HG03571 (cell line): Measurements from ENCODE around the gene TIMM22.
A peak's percentile ranks its signal among the peaks of the same experiment; 100 is the strongest.
"Not testable (repeated sequence)": the region's sequence is repeated elsewhere in the genome, so short reads cannot be mapped to it uniquely, and the experiment has no call there.

Experiments used
- ATAC-seq: cut with Tn5 transposase; IDR thresholded peaks from one replicate; pipeline ENCODE4 v1.9.1; 2021; ENCODE audit not compliant: unreplicated experiment

Gene TIMM22

GRCh38 chr17:996554-997344, at the start of gene TIMM22:
TIMM22 (plus strand) TSS chr17:997129; CDS start chr17:997143, 14 bp downstream.
- peak; percentile 88 for ATAC-seq

GRCh38 chr17:948284-948852, 48.6 kb upstream of the TIMM22 start:
- ATAC-seq = no peak

- ATAC-seq = no peak
These were observed 47.2 kb upstream of the TIMM22 start for GRCh38 chr17:949623-950303.

DNA sequence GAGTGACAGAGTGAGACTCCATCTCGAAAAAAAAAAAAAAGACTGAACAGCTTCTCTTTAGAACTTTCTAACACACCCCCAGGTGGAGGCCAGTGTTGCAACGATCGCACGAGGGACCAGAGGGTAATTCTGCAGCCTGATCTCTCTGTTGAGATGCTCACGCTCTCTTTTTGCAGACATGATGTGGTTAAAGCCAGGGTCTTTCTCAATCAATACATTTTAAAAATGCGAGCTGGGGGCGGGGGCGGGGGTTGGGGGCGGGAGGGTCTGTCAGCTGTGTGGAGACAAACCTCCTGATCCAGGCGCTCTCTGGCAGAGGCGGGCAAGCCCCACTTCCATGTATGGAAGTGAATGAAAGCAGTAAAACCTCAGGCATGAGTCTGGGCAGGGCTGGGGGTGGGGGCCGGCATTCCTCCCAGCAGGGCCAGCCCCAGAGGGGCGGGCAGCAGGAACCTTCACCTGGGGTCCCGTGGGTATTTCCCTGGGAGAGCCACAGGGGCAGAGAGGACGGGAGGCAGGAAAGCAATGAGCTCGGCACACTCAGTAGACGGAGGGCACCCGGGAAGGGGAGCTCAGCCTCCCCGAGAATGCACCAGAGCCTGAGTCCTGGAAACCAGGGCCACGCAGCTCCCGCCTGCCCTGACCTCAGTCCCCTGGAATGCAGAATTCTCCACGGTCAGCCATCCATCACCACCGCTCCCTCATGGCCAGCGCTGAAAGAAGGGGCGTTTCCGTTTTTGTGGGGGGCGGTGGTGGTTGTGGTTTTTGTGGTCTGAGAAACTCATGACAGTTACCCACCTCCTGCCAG, 45.4 kb upstream of the TIMM22 start:
- no peak for ATAC-seq

DNA sequence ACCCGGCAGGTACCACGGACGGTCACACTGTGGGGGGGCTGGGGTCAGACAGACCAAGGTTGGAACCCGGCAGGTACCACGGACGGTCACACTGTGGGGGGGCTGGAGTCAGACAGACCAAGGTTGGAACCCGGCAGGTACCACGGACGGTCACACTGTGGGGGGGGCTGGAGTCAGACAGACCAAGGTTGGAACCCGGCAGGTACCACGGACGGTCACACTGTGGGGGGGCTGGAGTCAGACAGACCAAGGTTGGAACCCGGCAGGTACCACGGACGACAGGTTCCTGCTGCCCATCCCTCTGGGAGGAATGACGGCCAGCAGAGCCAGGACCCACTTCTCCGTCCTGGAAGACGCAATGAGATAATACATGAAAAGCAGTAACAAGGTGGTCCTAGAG, 44.3 kb upstream of the TIMM22 start:
- ATAC-seq = not testable (repeated sequence)

DNA sequence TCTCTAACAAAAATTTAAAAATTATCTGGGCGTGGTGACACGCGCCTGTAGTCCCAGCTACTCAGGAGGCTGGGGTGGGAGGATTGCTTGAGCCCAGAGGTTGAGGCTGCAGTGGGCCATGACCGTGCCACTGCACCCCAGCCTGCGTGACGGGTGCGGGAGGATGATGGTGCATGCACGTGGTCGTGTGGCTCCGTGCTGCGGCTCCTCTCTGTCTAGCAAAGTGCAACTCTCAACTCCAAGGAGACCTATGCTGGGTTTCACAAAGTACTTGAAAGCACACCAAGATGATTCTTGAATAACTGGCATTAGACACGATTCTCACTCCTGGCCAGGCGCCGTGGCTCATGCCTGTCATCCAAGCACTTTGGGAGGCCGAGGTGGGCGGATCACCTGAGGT, 43.2 kb upstream of the TIMM22 start:
- ATAC-seq = no peak

DNA sequence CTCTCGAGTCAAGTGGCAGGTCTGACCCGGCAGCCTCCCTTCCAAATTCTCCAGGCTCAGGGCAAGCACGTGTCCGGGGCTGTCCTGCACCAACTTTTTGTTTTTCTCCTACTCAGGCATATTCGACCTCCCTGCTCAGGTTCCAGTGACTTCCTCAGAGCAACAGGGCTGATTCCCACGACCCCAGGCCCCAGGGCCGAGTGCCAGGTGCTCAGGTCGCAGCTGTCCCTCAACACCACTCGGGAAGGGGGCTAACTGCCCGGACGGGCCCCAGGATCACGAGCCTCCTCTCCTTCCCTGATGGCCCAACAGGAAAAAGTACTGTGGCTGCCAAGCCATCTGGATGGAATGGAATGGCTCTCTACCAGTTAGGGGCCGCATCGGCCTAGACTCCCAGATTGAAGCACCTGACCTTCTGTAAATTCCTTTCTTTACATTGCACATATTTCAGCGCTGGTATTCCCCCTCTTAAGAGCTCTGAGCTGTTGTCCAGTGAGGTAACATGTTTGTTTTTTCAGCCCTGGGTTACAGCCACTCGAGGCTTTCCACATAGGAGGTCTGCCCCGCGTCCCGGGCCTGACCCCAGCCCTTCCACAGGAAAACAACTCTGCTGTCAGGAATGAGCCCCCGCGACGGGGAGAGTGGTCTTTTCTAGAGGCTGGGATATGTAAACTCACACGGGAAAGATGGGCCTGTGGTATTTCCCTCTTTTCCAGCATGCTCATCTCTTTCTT, 42.3 kb upstream of the TIMM22 start:
- ATAC-seq = no peak

DNA sequence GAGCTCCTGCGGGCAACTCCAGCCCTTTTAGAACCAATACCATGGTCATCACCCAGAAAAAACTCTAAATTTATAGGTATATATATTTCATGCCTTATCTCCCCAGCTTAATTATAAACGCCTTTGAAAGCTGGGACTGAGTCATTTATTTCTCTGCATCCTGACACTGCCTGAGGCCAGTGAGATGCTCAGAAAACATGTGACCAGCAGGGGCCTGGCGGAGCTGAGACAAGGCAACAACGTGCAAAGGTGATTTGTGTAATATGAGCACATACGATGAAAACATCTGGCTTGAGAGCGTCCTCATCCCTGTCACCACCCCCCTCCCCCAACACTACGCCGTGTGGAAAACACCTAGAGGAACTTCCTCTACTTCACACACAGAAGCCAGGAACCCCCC, 40.0 kb upstream of the TIMM22 start:
- no peak for ATAC-seq

DNA sequence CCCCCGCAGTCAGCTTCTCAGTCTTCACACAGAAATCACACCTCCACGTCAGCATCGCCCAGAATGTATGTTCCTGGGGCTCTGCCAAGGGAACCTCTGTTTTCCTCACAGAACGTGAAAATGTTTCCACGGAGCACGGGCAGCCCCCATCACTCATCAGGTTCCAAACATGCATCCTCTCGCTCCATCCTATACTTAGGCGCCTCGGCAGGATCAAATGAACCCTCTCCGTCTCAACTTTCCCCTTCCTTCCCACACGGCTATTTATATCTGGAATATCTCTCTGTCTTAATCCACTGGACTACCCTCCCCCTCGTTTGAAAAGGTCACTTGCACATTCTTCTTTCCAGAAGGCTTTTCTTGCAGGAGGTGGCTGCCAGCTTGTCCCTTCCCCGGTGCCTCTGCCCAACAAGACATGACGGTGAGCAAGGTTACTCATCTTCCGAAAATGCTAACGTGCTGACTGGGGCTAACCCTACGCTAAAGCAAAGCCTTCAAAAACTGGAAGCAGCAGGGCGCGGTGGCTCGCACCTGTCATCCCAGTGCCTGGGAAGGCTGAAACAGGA, 39.0 kb upstream of the TIMM22 start:
- ATAC-seq = no peak

DNA sequence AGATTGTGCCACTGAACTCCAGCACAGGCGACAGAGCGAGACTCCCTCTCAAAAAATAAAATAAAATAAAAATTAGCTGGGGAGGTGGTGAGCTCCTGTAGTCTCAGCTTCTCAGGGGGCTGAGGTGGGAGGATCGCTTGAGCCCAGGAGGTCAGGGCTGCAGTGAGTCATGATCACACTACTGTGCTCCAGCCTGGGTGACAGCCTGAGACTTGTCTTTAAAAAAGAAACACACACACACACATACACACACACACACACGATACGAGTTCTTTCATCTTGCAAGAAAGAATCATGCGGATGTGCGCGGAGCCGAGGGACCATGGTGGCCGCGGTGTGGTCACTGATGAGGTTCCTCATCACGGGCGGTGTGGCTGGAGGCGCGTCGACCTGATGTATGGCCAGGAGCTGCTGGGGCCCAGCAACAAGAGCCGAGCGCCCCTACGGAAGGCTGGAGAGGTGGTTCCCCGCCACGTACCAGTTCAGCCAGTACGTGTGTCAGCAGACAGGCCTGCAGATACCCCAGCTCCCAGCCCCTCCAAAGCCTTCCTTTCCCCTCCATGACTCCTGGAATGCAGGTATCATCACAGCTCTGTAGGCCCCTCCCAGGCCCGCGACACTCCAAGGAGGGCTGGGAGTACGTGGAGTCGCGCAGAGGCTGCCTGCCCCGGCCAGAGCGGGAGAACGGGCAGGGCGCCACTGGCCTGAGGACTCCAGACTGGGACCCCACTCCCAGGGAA, 38.0 kb upstream of the TIMM22 start:
- ATAC-seq = no peak

DNA sequence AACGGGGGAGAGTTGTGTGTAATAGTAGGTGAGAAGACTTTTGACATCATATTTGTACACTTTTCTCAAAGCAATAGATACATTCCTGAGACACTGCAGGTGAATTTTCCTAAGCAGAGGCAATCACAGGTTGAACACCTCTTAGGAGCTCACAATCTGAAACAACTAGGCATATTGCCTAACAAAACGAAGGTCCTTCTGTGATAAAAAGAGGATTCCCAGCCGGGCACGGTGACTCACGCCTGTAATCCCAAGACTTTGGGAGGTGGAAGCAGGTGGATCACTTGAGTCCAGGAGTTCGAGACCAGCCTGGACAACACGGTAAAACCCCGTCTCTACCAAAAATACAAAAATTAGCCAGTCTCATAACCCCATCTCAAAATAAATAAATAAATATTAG, 34.8 kb upstream of the TIMM22 start:
- no peak for ATAC-seq

DNA sequence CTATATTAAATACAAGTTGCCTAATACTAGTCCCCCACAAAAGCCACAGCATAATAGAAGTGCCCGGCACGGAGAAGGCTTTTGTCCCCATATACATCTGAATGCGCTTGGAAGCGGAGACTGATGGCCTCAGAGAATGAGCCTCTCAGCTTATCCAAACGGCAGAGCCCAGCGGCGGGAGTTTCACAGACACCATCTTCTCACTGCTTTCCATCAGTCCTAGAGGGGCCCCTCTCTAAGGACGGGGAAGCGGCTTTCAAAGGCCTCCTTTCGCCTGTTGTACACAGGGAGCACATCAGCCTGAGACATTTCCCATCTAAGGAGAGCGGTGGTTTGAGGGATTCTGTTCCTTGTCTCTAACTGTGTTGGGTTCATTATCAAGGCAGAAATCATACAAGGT, 34.3 kb upstream of the TIMM22 start:
- no peak for ATAC-seq

DNA sequence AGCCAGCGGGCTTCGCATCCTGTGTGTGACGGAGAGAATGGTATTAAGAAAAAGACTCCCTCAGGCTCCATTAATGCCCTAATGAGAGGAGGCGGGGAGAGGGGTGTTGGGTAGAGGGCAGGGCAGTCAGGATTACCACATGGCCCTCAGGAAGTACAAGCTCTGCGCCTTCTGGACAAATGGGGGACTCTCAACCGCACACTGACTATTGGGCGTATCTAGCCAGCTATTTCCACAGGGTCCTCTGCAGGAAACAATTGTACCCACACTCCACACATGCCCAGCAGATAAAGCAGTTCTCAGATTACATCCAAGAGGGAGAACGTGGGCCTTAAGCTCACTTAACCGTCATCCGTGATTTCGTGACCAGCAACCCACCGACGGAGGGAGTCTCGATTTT, 32.1 kb upstream of the TIMM22 start:
- no peak for ATAC-seq

DNA sequence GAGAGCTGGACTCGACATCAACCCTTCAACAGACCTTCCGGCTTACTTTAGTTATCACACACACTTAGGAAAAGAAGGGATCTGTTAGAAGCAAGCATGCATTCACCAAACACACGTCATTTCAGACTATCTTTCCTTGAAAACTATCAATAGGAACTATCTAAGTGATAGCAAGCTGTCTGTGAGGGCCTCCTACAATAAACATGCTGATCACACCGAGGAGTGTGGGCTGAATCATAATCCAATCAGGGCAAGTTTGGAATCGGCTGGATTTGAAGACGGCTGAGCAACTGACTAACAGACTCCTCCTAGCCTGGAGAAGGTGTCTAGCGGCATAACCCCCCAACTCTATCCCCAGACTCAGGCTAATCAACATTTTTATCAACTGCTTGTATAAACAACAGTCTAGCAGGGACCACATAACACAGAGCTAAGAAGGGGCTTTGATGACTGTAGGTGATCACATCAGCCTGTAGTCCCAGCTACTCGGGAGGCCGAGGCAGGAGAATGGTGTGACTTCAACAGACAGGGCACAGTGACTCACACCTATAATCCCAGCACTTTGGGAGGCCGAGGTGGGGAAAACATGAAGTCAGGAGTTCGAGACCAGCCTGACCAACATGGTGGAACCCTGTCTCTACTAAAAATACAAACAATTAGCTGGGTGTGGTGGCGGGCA, 31.5 kb upstream of the TIMM22 start:
- no peak for ATAC-seq

DNA sequence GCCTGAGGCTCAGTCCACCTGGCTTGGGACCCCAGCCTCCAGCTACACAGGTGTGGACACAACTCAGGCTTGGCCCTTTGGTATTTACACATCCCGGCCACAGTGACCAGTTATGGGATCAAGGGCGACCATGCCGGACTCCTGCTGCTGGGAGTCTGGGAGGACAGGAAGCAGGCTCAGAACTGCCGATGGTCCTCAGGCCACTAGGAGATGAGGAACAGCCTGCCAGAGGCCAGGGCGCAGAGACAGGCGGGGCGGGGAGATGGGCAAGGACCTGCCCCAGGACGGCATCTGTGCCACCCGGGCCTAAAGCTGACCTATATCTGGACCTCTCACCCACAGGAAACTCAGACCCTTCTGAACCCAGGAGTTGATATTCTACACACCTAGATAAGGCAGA, 29.8 kb upstream of the TIMM22 start:
- ATAC-seq = no peak

- no peak for ATAC-seq
These were observed 27.9 kb upstream of the TIMM22 start for GRCh38 chr17:968812-969730.

DNA sequence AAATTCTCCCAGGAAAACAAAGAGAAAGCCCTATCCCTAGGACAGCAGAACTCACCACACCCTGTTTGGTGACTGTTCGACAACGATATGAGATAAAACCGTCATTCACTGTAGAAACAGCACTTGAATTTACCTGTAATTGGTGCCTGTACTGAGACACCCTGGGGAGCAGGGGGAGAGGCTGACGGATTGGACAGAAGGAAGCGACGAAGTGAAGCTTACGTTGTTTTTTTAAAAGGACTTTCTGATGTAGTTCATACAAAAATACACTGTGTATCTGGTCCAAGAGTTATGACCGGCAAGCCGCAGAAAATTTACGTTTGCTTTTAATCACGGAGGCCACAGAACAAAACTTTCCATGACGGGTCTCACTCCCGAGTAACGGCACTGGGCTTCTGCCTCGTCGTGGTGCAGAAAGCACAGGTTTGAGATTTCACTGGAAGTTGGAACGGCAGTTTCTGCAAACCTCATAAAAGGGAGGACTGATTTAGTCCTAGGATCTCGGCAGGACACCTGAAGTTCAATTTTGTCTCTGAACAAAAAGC, 27.0 kb upstream of the TIMM22 start:
- no peak for ATAC-seq

DNA sequence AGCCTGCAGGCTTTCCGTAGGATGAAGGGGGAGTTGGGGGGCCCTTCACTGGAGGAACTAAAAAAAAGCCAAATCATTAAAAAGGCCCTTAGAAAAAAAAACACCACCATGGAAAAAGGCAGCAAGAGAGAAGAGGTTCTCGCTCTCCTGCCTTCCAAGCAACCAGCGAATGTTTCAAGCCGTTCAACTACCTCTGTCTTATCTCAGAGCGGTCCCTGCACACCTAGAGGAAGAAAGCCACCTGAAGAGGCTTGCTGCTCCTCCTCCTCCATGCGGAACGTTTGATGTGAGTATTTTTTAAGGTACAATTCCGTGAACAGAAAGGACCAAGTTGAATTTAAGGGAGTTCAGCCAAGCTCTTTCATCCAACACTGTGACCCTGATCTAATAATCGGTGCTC, 26.6 kb upstream of the TIMM22 start:
- no peak for ATAC-seq
